Uterus (tissue), 4 donors: Measurements from ENCODE around the gene CNOT9. TPM values are rescaled to one million over a fixed set of nuclear protein-coding genes. Genes with fewer than 3 reads are reported as not detected.

Experiments
- DNase-seq, 2 donors: peaks; one replicate each; pipeline ENCODE4 v3.0.0-alpha.2; 2019 to 2020
- H3K27ac ChIP-seq, 2 donors: fragments of 200-600 bp; sonication (generic); 1 replicate in 1 of 2; 2 replicates in 1 of 2; pipeline ENCODE4 v1.5.1; 2016 to 2018
- H3K27me3 ChIP-seq, 2 donors: fragments of 200-600 bp; sonication (generic); one replicate each; pipeline ENCODE4 v1.5.1; 2018 to 2019; ENCODE audit warnings: control low read depth in 1 of 2
- H3K36me3 ChIP-seq, 2 donors: fragments of 200-600 bp; sonication (generic); one replicate each; pipeline ENCODE4 v1.5.1; 2019; ENCODE audit warnings: control low read depth in 1 of 2
- H3K4me1 ChIP-seq, 2 donors: fragments of 200-600 bp; sonication (generic); one replicate each; pipeline ENCODE4 v1.5.1; 2018 to 2019; ENCODE audit warnings: control low read depth in 1 of 2
- H3K4me3 ChIP-seq, 2 donors: fragments of 200-600 bp; sonication (generic); 1 replicate in 1 of 2; 2 replicates in 1 of 2; pipeline ENCODE4 v1.5.1; 2018 to 2019; ENCODE audit warnings: mild to moderate bottlenecking in 1 of 2
- H3K9me3 ChIP-seq, 2 donors: fragments of 200-600 bp; sonication (generic); one replicate each; pipeline ENCODE4 v1.5.1; 2019; ENCODE audit warnings: control low read depth in 1 of 2
- POLR2A ChIP-seq, 2 donors: fragments of 450-650 bp; IDR thresholded peaks; one replicate each; pipeline ENCODE4 v1.6.1; 2016; ENCODE audit warnings: antibody characterized with exemption in 2 of 2, mild to moderate bottlenecking in 1 of 2, moderate library complexity in 1 of 2
- intact Hi-C: fragments of 100-400 bp; cut with DNase I; formaldehyde crosslinking; loops from one replicate; pipeline ENCODE4 v1.15.1; 2023; ENCODE audit warnings: low total_unique reads
- total RNA-seq, 4 donors: library from RNA; depleted of rRNA in 3 of 4; stranded (reverse); fragments of >200 nt in 3 of 4; gene quantifications; one replicate each; pipeline versions ENCODE4 v1.1.0 to v1.2.4, GENCODE V29; 2014 to 2023
- TF ChIP-seq, protein P1 (sequence below), 4 experiments: fragments of 200-600 bp in 2 of 4; fragments of 450-650 bp in 2 of 4; sonication (generic) in 2 of 4; IDR thresholded peaks; one replicate each; pipeline ENCODE4 v1.5.1; 2016 to 2019; ENCODE audit warnings: antibody characterized with exemption in 4 of 4, mild to moderate bottlenecking in 2 of 4, moderate library complexity in 1 of 4
- donor health status: DM: yes; HTN: yes; CAD: no.

Gene CNOT9
- total RNA-seq, 4 donors from 2014 or later, result 42.1 to 78.2 (median 51.2) TPM

GRCh38 chr2:218577482-218578220 lies 9.0 kb downstream of the CNOT9 start:
- no peaks in the 10 kb centered on the region for H3K27me3 ChIP-seq
- no peak for DNase-seq
- intact Hi-C loops, result no loop called here
- no peak overlapping the region for H3K4me3 ChIP-seq
- TF ChIP-seq, protein P1, sequence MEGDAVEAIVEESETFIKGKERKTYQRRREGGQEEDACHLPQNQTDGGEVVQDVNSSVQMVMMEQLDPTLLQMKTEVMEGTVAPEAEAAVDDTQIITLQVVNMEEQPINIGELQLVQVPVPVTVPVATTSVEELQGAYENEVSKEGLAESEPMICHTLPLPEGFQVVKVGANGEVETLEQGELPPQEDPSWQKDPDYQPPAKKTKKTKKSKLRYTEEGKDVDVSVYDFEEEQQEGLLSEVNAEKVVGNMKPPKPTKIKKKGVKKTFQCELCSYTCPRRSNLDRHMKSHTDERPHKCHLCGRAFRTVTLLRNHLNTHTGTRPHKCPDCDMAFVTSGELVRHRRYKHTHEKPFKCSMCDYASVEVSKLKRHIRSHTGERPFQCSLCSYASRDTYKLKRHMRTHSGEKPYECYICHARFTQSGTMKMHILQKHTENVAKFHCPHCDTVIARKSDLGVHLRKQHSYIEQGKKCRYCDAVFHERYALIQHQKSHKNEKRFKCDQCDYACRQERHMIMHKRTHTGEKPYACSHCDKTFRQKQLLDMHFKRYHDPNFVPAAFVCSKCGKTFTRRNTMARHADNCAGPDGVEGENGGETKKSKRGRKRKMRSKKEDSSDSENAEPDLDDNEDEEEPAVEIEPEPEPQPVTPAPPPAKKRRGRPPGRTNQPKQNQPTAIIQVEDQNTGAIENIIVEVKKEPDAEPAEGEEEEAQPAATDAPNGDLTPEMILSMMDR (IDR thresholded peaks at IDR 0.05), result no peak
- no peak for TF ChIP-seq POLR2A (IDR thresholded peaks at IDR 0.05)
- no peaks in the 10 kb centered on the region for H3K4me1 ChIP-seq
- no peak overlapping the region for H3K27ac ChIP-seq
- H3K9me3 ChIP-seq, result no peaks in the 10 kb centered on the region
- no peaks in the 10 kb centered on the region for H3K36me3 ChIP-seq

DNA sequence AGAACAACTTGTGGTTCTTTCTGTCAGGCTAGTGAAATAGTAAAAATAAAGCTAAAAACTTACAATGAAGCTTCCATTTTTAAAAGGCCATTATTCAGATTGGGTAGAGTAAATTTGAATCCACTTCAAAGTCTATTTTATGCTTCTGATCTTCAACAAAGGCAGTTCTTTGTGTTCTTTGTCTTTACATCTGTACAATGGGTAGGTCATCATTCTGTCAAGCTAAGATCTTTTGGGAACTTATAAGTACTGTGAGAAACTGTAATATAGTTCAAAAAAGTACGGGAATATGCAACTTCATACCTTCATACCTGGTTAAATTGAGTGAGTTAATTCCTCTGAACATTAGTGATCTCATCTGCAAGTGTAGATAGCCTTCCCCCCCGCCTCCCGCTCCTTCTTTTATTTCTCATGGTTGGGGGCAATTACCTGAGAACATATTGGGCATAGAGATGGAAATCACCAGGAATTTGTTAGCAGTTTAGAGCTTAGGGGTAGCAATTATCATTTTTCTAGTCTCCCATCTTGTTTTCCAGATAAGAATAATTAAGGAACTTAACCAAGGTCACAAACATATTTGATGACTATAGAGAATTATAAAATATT lies 9.7 kb downstream of the CNOT9 start:
- intact Hi-C loops, result no loop called here
- H3K36me3 ChIP-seq, result no peaks in the 10 kb centered on the region
- H3K9me3 ChIP-seq, result no peaks in the 10 kb centered on the region
- H3K27me3 ChIP-seq, result no peaks in the 10 kb centered on the region
- H3K4me3 ChIP-seq, result no peak overlapping the region
- no peaks in the 10 kb centered on the region for H3K4me1 ChIP-seq
- H3K27ac ChIP-seq, result no peak overlapping the region
- DNase-seq, result no peak
- TF ChIP-seq POLR2A (IDR thresholded peaks at IDR 0.05), result no peak
- TF ChIP-seq, protein P1 (IDR thresholded peaks at IDR 0.05), result no peak

- no peaks in the 10 kb centered on the region for H3K4me1 ChIP-seq
- H3K36me3 ChIP-seq, result no peaks in the 10 kb centered on the region
- H3K4me3 ChIP-seq, result no peak overlapping the region
- no peak for DNase-seq
- TF ChIP-seq POLR2A (IDR thresholded peaks at IDR 0.05), result no peak
- TF ChIP-seq, protein P1 (IDR thresholded peaks at IDR 0.05), result no peak
- no peaks in the 10 kb centered on the region for H3K9me3 ChIP-seq
- no peaks in the 10 kb centered on the region for H3K27me3 ChIP-seq
- H3K27ac ChIP-seq, result no peak overlapping the region
- intact Hi-C loops, result no loop called here
Observed at GRCh38 chr2:218582076-218582475, 13.4 kb downstream of the CNOT9 start.

GRCh38 chr2:218583983-218584850 lies 15.6 kb downstream of the CNOT9 start:
- no peak for DNase-seq
- Histone ChIP-seq H3K27ac (no peak overlapping the region), H3K9me3 (no peaks in the 10 kb centered on the region), H3K4me1 (no peaks in the 10 kb centered on the region), H3K27me3 (no peaks in the 10 kb centered on the region), H3K4me3 (no peak overlapping the region), H3K36me3 (no peaks in the 10 kb centered on the region)
- intact Hi-C loops, result no loop called here
- TF ChIP-seq, protein P1 (IDR thresholded peaks at IDR 0.05), result no peak
- no peak for TF ChIP-seq POLR2A (IDR thresholded peaks at IDR 0.05)
